HG02973 (cell line): ENCODE data around the gene KLHL6.
"Not testable (repeated sequence)": the region's sequence is repeated elsewhere in the genome, so short reads cannot be mapped to it uniquely, and the experiment has no call there.

Experiments
- ATAC-seq: cut with Tn5 transposase; IDR thresholded peaks from one replicate; pipeline ENCODE4 v1.9.1; 2021; ENCODE audit warnings: moderate library complexity; ENCODE audit not compliant: unreplicated experiment

The KLHL6 gene

DNA sequence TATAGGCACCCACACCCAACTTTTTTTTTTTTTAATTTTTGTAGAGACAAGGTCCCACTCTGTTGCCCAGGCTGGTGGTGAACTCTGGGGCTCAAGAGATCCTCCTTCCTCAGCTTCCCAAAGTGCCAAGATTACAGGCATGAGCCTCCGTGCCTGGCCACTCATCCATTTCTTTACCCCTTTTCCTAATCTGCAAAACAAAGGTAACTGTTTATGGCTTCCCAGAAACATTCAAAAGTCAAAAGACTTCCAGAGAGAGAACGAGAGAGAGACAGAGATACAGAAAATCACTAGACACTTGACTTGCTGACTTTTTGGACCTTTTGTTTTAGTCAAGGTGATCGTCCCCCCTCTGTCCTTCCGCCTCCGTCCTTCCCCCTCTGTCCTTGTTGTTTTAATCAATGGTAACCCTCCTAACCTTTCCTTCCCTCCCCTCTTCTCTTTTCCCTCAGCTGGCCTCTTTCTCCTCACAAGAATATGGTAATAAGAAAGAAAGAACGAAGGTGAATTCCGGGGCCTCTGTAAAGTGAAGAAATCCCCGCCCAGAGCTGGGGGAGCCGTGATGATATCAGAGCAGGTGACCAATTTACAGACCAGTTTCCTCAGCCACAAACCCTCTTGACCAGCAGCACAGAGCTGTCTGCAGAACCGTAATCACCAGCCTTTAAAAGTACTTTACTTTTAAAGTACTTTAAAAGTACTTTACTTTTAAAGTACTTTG, 21.9 kb downstream of the KLHL6 start:
- peak; percentile 40 for ATAC-seq

DNA sequence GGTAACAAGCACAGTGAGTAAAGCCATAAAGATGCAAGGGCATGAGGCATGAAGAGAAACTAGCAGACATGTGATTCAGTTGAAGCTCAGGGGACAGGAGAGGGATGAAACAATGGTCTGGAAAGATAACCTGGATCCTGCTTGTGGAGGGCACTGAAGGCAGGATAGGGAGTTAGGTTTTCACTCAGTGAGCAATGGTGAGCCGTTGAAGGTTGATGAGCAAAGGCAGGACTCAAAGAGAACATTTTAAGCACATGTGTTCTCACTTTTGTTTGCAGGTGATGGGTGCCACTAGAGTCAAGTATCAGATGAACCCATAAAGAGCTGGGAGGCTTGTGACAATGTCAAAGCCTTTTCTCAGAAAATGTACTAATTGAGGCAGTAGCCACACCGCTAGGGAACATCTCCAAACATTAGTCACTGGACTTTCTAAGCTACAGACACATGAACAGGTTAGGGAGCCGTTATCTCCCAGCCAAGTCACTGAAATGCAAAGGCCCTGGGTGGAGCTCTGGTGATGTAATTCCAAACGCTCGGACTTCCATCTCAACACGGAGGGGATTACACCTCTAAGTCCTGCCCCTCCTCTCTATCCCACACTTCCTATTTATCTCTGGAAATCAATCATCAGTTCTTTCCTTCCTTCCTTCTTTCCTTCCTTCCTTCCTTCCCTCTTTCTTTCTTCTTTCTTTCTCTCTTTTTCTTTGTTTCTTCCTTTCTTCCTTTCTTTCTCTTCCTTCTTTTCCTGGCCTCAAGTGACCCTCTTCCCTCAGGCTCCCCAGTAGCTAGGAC, 22.7 kb downstream of the KLHL6 start:
- no peak for ATAC-seq

DNA sequence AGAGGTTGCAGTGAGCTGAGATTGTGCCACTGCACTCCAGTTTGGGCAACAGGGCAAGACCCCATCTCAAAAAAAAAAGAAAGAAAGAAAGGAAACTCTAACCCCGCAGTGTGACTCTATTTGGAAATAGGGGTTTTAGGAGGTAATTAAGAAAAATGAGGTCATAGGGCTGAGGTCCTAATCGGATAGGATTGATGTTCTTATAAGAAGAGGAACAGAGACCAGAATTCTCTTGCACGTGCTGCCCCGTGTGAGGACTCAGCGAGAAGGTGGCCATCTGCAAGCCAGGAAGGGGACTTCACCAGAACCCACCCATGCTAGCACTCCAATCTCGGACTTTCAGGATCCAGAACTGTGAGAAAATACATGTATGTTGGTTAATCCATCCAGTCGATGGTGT, 25.8 kb downstream of the KLHL6 start:
- ATAC-seq: no peak

DNA sequence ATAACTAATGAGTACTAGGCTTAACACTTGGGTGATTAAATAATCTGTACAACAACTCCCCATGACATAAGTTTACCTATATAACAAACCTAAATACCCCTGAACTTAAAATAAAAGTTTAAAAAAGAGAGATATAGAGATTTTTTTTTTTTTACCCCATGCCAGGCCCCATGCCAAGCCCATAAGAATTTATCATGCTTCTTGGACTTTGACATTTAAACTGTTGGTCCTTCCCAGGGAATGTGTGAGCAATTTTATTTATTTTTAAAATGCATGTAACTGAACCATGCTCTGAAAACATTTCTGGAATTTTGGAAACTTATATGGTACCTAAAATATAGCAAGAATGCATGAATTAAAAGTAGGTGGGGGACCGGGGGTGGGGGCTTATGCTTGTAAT, 26.3 kb downstream of the KLHL6 start:
- no peak for ATAC-seq

DNA sequence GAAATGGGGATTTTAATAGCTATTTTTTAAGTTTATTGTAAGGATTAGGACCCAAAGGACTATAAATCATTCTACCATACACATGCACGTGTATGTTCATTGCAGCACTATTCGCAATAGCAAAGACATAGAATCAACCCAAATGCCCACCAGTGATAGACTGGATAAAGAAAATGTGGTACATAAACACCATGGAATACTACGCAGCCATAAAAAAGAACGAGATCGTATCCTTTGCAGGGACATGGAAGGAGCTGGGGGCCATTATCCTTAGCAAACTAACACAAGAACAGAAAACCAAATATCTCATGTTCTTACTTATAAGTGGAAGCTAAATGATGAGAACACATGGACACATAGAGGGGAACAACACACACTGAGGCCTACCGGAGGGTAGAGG, 26.7 kb downstream of the KLHL6 start:
- ATAC-seq: not testable (repeated sequence)

DNA sequence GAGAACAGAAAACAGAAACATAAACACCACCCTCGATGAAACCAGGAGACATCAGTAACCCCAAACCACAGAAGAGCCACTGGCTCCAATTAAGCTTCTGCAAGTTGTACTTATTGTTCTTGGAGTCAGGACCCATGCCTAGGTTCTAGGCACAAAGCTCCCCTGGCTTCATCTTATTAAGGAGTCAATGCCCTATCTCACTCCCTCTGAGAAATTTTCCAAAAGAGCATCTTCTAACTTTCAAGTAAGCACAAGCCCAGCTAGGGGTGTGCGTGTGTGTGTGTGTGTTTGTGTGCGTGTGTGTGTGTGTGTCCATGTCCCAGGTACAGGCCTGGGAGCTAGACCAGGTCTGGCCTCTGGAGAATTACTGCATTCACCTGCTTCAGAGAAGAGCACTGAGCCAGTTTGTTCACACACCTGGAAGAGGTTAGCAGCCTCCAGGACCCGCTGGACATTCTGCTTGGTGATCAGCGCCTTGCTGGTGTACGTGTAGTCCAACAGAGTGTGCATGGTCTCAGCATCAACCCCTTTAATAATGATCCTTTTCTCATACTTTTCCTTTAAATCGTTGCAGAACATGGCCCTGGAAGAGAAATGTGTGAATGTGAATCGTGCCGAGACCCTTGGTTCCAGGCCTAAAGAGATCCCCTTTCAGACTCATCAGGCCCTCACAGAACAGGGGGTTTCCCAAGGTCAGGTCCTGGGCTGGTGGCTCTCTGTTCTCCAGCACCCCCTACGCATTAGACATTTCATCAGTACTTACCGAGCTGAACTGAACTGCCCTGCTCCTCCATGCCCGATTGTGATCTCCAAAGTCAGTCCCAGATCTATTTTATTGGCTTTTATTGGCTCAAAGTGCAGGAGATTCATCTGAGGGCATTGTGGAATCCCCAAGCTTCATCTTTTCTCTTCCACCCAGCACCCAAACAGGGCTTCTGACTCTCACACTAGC, 27.8 kb downstream of the KLHL6 start:
- ATAC-seq: peak; percentile 77

DNA sequence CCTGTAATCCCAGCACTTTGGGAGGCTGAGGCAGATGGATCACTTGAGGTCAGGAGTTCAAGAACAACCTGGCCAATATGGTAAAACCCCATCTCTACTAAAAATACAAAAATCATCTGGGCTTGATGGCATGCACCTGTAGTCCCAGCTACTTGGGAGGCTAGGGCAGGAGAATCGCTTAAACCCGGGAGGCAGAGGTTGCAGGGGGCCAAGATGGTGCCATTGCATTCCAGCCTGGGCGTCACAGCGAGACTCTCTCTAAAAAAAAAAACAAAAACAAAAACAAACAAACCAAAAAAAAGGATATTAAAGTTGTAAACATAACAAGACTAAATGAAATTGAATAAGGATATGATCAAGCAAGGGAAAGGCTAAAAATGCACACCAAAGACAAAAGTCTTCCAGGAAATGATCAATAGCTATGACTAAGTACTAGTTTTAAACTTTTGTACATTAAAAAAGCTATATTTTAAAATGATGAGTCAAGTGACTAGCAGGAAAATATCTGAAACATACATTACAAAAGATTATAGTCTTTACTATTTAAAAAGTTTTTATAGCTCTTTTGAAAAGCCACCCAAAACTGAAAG, 28.6 kb downstream of the KLHL6 start:
- ATAC-seq: peak; percentile 10

DNA sequence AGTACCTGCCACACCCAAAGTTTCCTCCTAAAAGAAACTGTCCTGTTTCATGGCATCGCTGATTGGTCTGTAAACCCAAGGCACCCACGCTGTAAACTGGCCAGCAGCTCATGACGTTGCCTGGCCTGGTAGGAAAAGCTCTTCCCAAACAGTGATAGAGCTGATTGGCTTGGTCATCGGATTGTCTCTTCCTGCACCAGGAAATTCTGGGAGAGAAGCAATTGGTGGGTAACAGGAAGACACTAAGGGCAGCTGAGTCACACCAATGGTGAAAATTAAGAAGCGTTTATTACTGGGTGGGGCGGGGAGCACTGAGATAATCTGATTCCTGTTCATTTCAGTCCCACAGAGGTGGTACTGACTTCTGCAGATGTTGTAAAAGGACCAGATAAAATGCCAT, 31.0 kb downstream of the KLHL6 start:
- ATAC-seq: no peak

DNA sequence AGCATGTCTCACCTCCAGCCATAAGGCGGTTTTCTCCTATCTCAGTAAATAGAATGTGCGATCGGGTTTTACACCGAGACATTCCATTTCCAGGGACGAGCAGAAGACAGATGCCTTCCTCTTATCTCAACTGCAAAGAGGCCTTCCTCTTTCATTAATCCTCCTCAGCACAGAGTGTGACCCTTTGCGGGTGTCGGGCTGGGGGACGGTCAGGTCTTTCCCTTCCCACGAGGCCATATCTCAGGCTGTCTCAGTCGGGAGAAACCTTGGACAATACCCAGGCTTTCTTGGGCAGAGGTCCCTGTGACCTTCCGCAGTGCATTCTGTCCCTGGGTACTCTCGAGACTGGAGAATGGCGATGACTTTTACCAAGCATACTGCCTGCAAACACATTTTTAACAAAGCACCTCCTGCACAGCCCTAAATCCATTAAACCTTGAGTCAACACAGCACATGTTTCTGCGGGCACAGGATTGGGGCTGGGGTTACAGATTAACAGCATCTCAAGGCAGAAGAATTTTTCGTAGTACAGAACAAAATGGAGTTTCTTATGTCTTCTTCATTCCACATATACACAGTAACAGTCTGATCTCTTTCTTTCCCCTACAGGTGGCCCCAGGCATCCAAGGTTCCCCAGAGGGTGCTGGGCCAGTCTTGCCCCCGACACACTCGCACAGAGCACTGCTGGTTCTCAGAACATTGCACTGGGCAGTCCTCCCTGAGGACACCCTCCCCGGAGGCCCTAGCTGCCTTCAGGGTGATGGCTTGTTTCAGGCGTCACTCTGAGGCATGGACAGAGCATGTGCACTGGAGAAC, 34.6 kb downstream of the KLHL6 start:
- ATAC-seq: not testable (repeated sequence)

DNA sequence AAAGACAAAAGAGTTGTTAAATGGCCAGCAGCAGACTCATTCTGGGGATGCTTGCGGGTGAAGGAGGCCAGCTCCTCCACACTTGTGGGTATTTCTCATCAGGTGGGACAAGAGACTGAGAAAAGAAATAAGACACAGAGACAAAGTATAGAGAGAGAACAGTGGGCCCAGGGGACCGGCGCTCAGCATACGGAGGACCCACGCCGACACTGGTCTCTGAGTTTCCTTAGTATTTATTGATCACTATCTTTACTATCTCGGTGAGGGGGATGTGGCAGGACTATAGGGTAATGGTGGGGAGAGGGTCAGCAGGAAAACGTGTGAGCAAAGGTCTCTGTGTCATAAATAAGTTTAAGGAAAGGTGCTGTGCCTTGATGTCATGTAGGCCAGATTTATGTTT, 35.2 kb downstream of the KLHL6 start:
- not testable (repeated sequence) for ATAC-seq

DNA sequence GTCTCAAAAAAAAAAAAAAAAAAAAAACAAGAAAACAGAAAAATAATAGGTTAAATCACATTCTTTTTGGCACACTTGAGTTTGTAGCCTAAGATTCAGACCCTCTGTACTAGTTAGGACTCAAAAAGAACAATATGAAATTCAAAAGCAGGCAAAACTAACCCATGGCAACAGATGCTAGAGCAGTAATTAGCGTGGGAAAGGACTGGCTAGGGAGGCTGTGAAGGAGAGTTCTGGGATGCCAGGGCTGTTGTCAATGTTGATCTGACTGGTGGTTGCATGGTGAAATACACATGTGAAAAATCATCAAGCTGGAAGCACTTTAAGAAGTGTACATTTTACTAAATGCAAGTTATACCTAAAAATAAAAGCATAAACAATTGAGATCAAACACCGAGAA, 35.6 kb downstream of the KLHL6 start:
- ATAC-seq: no peak

DNA sequence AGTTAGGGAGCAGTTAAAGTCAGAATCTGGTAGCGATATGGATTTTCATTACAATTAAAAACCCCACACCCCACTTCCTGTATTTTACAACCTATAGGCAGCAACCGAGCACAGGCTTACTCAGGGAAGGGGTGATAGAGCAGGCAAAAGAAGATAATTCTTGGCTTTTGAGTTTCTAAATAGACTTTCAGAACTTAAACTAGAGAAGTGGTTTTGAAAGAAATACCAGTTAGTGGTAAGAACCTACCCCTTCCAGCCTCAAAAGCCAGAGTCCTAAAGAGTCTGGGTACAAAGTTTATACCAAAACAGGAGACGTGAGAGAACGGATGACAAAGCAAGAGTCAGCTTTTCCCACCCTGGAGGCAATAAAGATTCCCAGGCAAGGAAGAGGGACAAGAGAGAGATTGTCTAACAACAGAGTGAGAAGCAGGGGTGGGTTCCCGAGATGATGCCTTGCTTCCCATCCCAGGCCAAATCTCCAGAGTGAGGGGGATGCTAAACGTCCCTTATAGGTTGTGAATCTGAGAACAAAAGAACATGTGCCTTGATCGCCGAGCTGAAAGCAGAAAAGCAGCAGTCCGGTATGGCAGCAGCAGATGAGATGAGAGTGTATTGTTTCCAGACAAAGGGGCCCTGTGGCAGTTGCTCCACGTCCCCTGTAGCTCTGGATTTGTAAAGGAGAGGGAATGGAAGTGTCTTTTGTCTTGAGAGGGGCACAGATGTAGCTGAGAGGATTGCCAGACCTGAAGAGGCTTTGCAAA, 36.8 kb downstream of the KLHL6 start:
- no peak for ATAC-seq

DNA sequence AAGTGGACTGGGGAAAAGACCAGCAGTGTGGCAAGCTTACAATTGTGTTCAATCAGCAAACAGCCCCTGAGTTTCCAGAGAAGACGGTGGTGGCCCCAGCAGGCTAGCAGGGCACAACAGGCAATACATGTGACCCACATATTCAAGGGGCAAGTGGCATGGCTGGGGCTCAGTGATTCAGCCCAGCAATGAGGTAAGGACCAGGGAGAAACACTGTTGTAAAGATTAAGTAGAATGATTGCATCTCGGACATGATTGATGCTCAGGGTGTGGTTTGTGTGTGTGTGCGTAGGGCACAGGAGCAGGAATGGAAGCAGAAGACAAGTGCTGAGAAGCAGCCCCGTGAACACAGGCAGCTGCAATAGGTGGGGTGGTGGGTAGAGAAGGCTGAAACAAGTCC, 37.9 kb downstream of the KLHL6 start:
- no peak for ATAC-seq

DNA sequence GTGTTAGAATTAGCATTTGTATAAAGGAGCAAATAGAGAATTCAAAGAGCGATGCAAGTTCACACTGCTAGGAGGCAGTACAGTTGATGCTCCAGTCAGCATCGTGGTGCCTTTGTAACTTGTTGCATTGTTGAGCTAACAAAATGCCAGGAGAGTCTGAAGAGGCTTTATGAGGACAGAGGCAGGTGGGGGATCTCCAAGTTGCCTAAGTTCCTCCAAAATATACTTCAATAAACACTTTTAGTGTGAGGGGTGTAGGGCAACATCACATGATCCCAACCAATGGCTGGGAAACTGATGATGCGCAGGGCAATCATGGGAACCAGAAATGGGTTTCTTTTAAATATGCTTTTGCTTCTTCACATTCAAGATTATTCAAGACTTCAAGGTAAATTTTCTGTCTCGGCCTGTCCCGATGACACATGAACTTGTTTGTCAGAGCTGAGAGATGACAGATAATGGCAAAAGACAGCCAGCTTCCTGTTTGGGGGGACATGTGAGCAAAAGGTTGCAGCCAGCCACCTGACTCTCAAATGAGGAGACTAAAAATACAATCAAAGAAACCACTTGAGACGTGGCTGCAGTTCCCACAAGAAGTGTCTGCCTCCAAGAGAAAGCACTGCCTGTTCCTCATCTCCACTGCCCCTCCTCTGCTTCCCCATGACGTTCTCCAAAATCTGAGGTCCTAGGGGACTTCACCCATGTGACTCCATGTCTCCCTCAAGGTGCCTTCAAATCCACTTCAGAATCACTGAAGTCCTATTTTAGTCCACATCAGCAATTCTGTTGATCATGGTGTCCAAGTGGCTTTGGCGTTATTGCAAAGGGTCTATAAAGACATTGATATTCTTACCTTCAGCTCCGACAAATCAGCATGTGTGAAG, 39.3 kb downstream of the KLHL6 start:
- ATAC-seq: peak; percentile 60

DNA sequence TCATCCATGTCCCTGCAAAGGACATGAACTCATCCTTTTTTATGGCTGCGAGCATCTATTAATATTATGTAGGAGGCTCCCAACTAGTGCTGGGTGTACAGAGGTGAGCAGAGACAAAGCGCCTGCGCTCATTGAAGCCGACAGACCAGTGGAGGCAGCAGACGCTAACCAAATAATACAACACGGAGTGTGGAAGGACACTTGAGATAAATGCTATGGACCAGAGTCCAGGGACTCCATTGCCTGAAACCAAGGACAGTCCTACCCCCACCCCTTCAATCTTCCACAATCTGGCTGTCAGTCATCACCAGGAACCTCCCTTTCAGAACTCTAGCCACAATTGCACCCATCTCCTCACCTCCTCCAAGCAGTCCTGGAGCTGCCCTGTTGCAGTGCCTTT, 41.5 kb downstream of the KLHL6 start:
- ATAC-seq: no peak

DNA sequence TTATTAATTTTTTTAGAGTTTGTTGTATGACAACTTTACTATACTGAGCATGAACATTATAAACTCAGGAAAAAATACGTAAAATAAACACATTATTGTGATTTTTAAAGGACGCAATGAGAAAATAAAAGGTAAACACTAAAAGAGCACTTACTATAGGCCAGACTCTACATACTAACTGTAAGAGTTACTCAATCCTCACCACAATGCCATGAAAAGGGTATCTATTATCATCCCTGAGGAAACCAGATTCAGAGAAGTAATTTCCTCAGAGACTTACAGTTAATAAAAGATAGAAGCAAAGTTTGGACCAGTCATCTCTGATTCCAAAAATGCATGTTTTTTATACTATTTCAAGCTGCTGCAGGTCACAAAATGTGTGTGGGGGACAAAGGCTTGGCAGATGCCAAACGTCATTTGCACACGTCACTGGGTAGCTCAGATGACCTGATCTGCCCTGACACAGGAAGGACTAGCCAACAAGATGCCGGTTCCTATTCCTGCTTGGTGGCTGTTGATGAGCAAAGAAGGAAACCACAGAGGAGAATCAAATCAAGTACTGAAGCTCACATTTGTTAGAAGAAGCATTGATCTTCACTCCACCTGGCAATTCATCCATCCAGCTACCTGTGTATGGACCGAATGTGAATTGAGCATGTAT, 42.3 kb downstream of the KLHL6 start:
- no peak for ATAC-seq

DNA sequence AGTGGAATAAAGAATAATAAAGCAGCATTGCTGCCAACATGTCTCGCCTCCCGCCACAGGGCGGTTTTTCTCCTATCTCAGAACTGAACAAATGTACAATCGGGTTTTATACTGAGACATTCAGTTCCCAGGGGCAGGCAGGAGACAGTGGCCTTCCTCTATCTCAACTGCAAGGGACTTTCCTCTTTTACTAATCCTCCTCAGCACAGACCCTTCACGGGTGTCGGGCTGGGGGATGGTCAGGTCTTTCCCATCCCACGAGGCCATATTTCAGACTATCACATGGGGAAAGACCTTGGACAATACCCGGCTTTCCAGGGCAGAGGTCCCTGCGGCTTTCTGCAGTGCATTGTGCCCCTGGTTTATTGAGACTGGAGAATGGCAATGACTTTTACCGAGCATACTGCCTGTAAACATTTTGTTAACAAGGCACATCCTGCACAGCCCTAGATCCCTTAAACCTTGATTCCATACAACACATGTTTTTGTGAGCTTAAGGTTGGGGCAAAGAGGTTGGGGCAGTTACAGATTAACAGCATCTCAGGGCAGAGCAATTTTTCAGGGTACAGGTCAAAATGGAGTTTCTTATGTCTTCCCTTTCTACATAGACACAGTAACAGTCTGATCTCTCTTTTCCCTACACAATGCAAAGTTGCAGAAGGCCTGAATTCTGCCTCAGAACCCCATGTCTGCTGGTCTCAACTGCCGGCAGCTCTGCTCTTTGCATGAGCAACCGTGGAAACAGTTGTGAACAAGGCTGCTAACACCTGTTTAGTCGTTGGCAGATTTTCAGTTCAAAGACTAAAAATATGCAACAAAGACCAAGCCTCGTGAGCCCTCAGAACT, 44.0 kb downstream of the KLHL6 start:
- not testable (repeated sequence) for ATAC-seq
